Neural cell (in vitro differentiated cells): Measurements from ENCODE around the gene WIZ. TPM values are rescaled to one million over a fixed set of nuclear protein-coding genes. Genes with fewer than 3 reads are reported as not detected.
"Not testable (repeated sequence)": the region's sequence is repeated elsewhere in the genome, so short reads cannot be mapped to it uniquely, and the experiment has no call there.

Experiments used
- H2AFZ ChIP-seq: fragments of 200-600, 300-800 bp; sonication (generic), shearing (Covaris generic); 2 replicates; pipeline ENCODE4 v1.6.0; 2014; ENCODE audit warnings: low read depth, mild to moderate bottlenecking, antibody characterized with exemption, low read length, moderate library complexity
- H3F3A ChIP-seq: fragments of 200-600 bp; shearing (Covaris generic); 2 replicates; pipeline ENCODE4 v1.6.1; 2016; ENCODE audit warnings: mild to moderate bottlenecking, moderate library complexity, mixed read lengths, antibody characterized with exemption, low read length; ENCODE audit not compliant: insufficient read depth, poor library complexity, severe bottlenecking
- H3K27ac ChIP-seq: fragments of 200-600, 300-800 bp; sonication (generic), shearing (Covaris generic); 2 replicates; pipeline ENCODE4 v1.5.1; 2014; ENCODE audit warnings: mild to moderate bottlenecking, low read length, moderate library complexity
- H3K27me3 ChIP-seq: fragments of 300-800, 200-600 bp; sonication (generic), shearing (Covaris generic); 2 replicates; pipeline ENCODE4 v1.6.0; 2014; ENCODE audit warnings: mild to moderate bottlenecking, low read depth, low read length, moderate library complexity; ENCODE audit not compliant: insufficient read depth
- H3K36me3 ChIP-seq: fragments of 300-800, 200-600 bp; sonication (generic), shearing (Covaris generic); 2 replicates; pipeline ENCODE4 v1.5.1; 2014; ENCODE audit warnings: mild to moderate bottlenecking, antibody characterized with exemption, low read length, moderate library complexity; ENCODE audit not compliant: insufficient read depth
- H3K4me2 ChIP-seq: fragments of 300-800, 200-600 bp; sonication (generic), shearing (Covaris generic); 2 replicates; pipeline ENCODE4 v1.6.0; 2014; ENCODE audit warnings: mild to moderate bottlenecking, low read length
- H3K4me3 ChIP-seq: fragments of 300-800, 200-600 bp; sonication (generic), shearing (Covaris generic); 2 replicates; pipeline ENCODE4 v1.5.1; 2014; ENCODE audit warnings: mild to moderate bottlenecking, low read length, moderate library complexity
- H3K79me2 ChIP-seq: fragments of 200-600 bp; shearing (Covaris generic); replicated peaks from 2 replicates; pipeline ENCODE4 v1.6.0; 2014; ENCODE audit warnings: mild to moderate bottlenecking, low read length, moderate library complexity; ENCODE audit not compliant: insufficient read depth
- H3K9ac ChIP-seq: fragments of 300-800, 200-600 bp; sonication (generic), shearing (Covaris generic); 2 replicates; pipeline ENCODE4 v1.6.1; 2016; ENCODE audit warnings: mild to moderate bottlenecking, low read length, mixed read lengths
- H3K9me2 ChIP-seq: fragments of 200-600 bp; shearing (Covaris generic); 2 replicates; pipeline ENCODE4 v1.6.1; 2016; ENCODE audit warnings: mild to moderate bottlenecking, low read length, mixed read lengths; ENCODE audit not compliant: insufficient read depth
- H3K9me3 ChIP-seq: fragments of 200-600, 300-800 bp; sonication (generic), shearing (Covaris generic); 2 replicates; pipeline ENCODE4 v1.6.1; 2016; ENCODE audit warnings: mild to moderate bottlenecking, mixed run types, low read length, moderate library complexity, mixed read lengths
- H4K20me1 ChIP-seq: fragments of 200-600 bp; shearing (Covaris generic); 2 replicates; pipeline ENCODE4 v1.6.1; 2016; ENCODE audit warnings: mild to moderate bottlenecking, mixed run types; ENCODE audit not compliant: insufficient read depth
- EP300 ChIP-seq: fragments of 450-650 bp; conservative IDR thresholded peaks from 2 replicates; pipeline ENCODE4 v1.6.1; 2014; ENCODE audit warnings: antibody characterized with exemption, mild to moderate bottlenecking, moderate library complexity; ENCODE audit not compliant: poor library complexity, severe bottlenecking
- EZH2 ChIP-seq: fragments of 200-600, 300-800 bp; shearing (Covaris generic), sonication (generic); IDR thresholded peaks from 2 replicates; pipeline ENCODE4 v1.6.1; 2014; ENCODE audit warnings: antibody characterized with exemption, low read length, borderline replicate concordance, mild to moderate bottlenecking; ENCODE audit not compliant: insufficient read depth, poor library complexity, severe bottlenecking
- MXI1 ChIP-seq: fragments of 450-650 bp; conservative IDR thresholded peaks from 2 replicates; pipeline ENCODE4 v1.6.1; 2014; ENCODE audit warnings: antibody characterized with exemption, mild to moderate bottlenecking; ENCODE audit not compliant: poor library complexity, severe bottlenecking
- POLR2AphosphoS5 ChIP-seq: IDR thresholded peaks from 2 replicates; pipeline ENCODE4 v1.6.1; 2012
- RAD21 ChIP-seq: fragments of 450-650 bp; conservative IDR thresholded peaks from 2 replicates; pipeline ENCODE4 v1.6.1; 2014; ENCODE audit warnings: antibody characterized with exemption, mild to moderate bottlenecking, moderate library complexity
- SMC3 ChIP-seq: fragments of 450-650 bp; conservative IDR thresholded peaks from 2 replicates; pipeline ENCODE4 v1.6.1; 2014; ENCODE audit warnings: antibody characterized with exemption, mild to moderate bottlenecking, moderate library complexity; ENCODE audit not compliant: poor library complexity
- TAF1 ChIP-seq: IDR thresholded peaks from 2 replicates; pipeline ENCODE4 v1.6.1; 2012; ENCODE audit warnings: low read depth
- polyA plus RNA-seq: library from polyadenylated mRNA; depleted of rRNA; stranded (reverse); fragments of >200 nt; gene quantifications from 2 replicates; pipeline ENCODE4 v1.2.3, GENCODE V29; 2014
- TF ChIP-seq, protein P1 (sequence below): fragments of 450-650 bp; IDR thresholded peaks from 2 replicates; pipeline ENCODE4 v1.5.1; 2014; ENCODE audit warnings: antibody characterized with exemption, mild to moderate bottlenecking, moderate library complexity; ENCODE audit not compliant: poor library complexity, severe bottlenecking
- TF ChIP-seq, protein P2 (sequence below): IDR thresholded peaks from 2 replicates; pipeline ENCODE4 v1.6.1; 2012; ENCODE audit warnings: borderline replicate concordance

The WIZ gene
- polyA plus RNA-seq, 1 donor from 2014 or later = 13.0 TPM

DNA sequence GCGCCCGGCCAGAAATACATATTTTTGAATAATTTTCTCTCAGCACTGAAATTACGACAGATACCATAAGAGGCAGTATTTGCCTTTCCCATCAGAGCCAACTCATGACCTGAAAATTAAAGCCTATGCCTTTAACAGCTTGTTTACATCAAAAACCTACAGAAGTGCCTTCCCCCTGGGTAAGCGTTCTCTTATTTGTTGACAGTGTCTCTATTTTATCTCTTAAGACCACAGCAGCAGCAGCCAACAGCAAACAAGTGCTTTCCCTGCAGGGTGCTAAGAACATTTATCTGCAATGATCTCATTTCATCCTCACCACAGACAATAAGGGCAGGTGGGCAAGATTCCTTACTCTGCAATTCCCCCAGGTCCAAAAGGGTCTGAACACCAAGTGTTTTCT is 36.9 kb downstream of the WIZ start:
- Histone ChIP-seq H4K20me1 (peaks cover 28% of the 10 kb centered on the region), H3K27ac (no peak overlapping the region)

DNA sequence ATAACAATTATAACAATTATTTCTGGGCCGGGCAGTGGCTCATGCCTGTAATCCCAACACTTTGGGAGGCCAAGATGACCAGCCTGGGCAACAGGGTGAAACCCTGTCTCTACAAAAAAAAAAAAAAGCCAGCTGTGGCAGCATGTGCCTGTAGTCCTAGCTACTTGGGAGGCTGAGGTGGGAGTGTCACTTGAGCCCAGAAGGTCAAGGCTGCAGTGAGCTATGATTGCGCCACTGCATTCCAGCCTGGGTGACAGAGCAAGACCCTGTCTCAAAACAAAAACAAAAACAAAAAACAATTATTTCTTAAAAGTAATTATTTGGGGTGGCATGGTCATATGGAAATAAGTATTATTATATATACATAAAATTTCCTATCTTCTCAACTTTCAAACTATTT is 38.4 kb downstream of the WIZ start:
- not testable (repeated sequence) for H3K4me3 ChIP-seq, H3K36me3 ChIP-seq, H3K9me3 ChIP-seq, H3K9ac ChIP-seq, H2AFZ ChIP-seq, H3K4me2 ChIP-seq, H3F3A ChIP-seq, H3K27me3 ChIP-seq, H3K9me2 ChIP-seq, H3K27ac ChIP-seq
- peaks cover 42% of the 10 kb centered on the region for H4K20me1 ChIP-seq
- H3K79me2 ChIP-seq = peaks cover 86% of the 10 kb centered on the region

More for the DNA sequence above, 36.9 kb downstream of the WIZ start:
- H3K36me3 ChIP-seq = peaks cover 5% of the 10 kb centered on the region
- H3K9me2 ChIP-seq = no peaks in the 10 kb centered on the region
- H3K9ac ChIP-seq = no peak overlapping the region
- H3K4me3 ChIP-seq = peak overlapping the region; percentile 31
- TF ChIP-seq, protein P1, sequence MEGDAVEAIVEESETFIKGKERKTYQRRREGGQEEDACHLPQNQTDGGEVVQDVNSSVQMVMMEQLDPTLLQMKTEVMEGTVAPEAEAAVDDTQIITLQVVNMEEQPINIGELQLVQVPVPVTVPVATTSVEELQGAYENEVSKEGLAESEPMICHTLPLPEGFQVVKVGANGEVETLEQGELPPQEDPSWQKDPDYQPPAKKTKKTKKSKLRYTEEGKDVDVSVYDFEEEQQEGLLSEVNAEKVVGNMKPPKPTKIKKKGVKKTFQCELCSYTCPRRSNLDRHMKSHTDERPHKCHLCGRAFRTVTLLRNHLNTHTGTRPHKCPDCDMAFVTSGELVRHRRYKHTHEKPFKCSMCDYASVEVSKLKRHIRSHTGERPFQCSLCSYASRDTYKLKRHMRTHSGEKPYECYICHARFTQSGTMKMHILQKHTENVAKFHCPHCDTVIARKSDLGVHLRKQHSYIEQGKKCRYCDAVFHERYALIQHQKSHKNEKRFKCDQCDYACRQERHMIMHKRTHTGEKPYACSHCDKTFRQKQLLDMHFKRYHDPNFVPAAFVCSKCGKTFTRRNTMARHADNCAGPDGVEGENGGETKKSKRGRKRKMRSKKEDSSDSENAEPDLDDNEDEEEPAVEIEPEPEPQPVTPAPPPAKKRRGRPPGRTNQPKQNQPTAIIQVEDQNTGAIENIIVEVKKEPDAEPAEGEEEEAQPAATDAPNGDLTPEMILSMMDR = peak; percentile 20
- TF ChIP-seq POLR2AphosphoS5 = no peak
- peaks cover 86% of the 10 kb centered on the region for H3K79me2 ChIP-seq
- no peaks in the 10 kb centered on the region for H3F3A ChIP-seq
- H3K9me3 ChIP-seq = no peaks in the 10 kb centered on the region
- H3K4me2 ChIP-seq = no peak overlapping the region
- H2AFZ ChIP-seq = no peak overlapping the region
- H3K27me3 ChIP-seq = no peaks in the 10 kb centered on the region

DNA sequence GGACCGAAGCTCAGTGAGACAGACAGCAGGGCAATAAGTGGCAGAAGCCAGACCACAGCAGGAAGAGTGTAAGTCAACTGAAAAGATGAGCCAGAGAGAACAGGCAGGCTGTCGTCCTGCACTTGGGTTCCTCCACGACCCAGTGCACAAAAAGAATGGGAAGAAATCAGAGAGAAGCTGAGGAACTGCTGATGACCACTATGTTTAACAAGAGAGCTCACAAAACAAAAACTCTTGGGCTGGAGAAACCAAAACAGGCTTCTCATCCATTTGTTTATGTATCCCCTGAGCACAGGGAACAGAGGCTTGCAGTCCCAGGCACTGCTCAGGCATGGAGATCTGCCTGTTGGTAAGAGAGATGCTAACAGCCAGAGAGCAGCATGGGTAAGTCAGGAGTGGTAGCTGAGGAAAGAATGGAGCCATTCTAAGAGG is 45.0 kb downstream of the WIZ start:
- TF ChIP-seq SMC3 (no peak), RAD21 (no peak), TAF1 (no peak), EZH2 (no peak), POLR2AphosphoS5 (no peak), EP300 (no peak), MXI1 (no peak)
- TF ChIP-seq, protein P1 = no peak
- TF ChIP-seq, protein P2, sequence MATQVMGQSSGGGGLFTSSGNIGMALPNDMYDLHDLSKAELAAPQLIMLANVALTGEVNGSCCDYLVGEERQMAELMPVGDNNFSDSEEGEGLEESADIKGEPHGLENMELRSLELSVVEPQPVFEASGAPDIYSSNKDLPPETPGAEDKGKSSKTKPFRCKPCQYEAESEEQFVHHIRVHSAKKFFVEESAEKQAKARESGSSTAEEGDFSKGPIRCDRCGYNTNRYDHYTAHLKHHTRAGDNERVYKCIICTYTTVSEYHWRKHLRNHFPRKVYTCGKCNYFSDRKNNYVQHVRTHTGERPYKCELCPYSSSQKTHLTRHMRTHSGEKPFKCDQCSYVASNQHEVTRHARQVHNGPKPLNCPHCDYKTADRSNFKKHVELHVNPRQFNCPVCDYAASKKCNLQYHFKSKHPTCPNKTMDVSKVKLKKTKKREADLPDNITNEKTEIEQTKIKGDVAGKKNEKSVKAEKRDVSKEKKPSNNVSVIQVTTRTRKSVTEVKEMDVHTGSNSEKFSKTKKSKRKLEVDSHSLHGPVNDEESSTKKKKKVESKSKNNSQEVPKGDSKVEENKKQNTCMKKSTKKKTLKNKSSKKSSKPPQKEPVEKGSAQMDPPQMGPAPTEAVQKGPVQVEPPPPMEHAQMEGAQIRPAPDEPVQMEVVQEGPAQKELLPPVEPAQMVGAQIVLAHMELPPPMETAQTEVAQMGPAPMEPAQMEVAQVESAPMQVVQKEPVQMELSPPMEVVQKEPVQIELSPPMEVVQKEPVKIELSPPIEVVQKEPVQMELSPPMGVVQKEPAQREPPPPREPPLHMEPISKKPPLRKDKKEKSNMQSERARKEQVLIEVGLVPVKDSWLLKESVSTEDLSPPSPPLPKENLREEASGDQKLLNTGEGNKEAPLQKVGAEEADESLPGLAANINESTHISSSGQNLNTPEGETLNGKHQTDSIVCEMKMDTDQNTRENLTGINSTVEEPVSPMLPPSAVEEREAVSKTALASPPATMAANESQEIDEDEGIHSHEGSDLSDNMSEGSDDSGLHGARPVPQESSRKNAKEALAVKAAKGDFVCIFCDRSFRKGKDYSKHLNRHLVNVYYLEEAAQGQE = no peak
- Histone ChIP-seq H4K20me1 (peaks cover 77% of the 10 kb centered on the region), H3K9me3 (no peaks in the 10 kb centered on the region), H3K9me2 (no peaks in the 10 kb centered on the region), H3K4me2 (no peak overlapping the region), H3K4me3 (no peak overlapping the region), H3K9ac (no peak overlapping the region), H3K36me3 (no peaks in the 10 kb centered on the region), H3F3A (no peaks in the 10 kb centered on the region), H3K27ac (no peak overlapping the region), H3K27me3 (no peaks in the 10 kb centered on the region), H3K79me2 (peaks cover 73% of the 10 kb centered on the region), H2AFZ (no peak overlapping the region)
